ENCODE measurements around the gene POLR3A. TPM values are rescaled to one million over a fixed set of nuclear protein-coding genes. Genes with fewer than 3 reads are reported as not detected.

The POLR3A gene
- total RNA-seq, 1 donor: 11.9 TPM

DNA sequence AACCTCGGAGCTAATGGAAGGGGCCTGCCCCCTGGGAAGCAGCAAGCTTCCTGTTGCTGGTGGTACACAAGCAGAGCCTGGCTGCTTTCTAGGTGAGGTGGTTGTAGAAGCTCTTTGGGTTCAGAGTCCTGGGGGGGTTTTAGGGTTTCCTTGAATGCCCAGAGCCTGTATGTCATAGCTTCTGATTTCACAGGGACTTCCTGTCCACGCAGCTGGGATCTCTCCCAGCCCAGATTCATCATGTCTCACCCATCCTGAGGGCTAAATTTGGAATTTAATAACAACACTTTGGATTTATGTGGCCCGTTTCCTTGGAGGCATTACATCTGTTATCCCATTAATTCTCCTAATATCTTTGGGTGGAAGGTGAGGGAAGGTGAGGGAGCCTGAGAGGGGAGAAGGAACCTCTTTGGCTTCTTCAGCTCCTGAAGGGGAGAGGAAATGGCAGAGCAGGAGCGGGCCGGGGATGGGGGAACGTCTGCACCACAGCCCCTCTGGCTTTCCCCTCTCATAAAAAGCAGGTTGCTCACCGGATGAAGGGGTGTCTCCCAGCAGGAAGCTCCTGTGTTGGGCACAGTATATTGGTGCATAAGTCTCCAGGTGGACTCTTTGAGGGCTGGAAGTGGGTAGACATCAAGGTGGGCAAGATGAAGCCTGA lies 24.0 kb upstream of the POLR3A start:
- Histone ChIP-seq H3K27ac (ENCODE audit: low read depth, low read length) (peak overlapping the region; percentile 52), H2AFZ (ENCODE audit: low read length) (peak overlapping the region; percentile 2), H4K20me1 (ENCODE audit: insufficient read depth, low read length) (no peaks in the 10 kb centered on the region), H3K4me3 (ENCODE audit: insufficient read depth, low read length) (peak overlapping the region; percentile 8), H3K4me2 (ENCODE audit: insufficient read depth, low read length) (peak overlapping the region; percentile 44), H3K79me2 (ENCODE audit: insufficient read depth, low read length) (no peaks in the 10 kb centered on the region), H3K4me1 (ENCODE audit: insufficient read depth, low read length) (peaks cover 11% of the 10 kb centered on the region), H3K9me3 (ENCODE audit: low read depth, low read length) (no peaks in the 10 kb centered on the region), H3K27me3 (ENCODE audit: insufficient read depth, low read length) (no peaks in the 10 kb centered on the region), H3K36me3 (ENCODE audit: insufficient read depth, low read length) (no peaks in the 10 kb centered on the region)
- TF ChIP-seq CTCF (IDR thresholded peaks at IDR 0.05; ENCODE audit: extremely low read depth, low read depth, low read length): no peak
- DNase-seq (ENCODE audit: insufficient read length, low spot score, missing footprints): peak; percentile 89

- Histone ChIP-seq H3K4me3 (ENCODE audit: insufficient read depth, low read length) (no peak overlapping the region), H4K20me1 (ENCODE audit: insufficient read depth, low read length) (no peaks in the 10 kb centered on the region), H3K27ac (ENCODE audit: low read depth, low read length) (no peak overlapping the region), H3K36me3 (ENCODE audit: insufficient read depth, low read length) (no peaks in the 10 kb centered on the region), H3K79me2 (ENCODE audit: insufficient read depth, low read length) (no peaks in the 10 kb centered on the region), H3K4me1 (ENCODE audit: insufficient read depth, low read length) (peaks cover 18% of the 10 kb centered on the region), H2AFZ (ENCODE audit: low read length) (no peak overlapping the region), H3K27me3 (ENCODE audit: insufficient read depth, low read length) (no peaks in the 10 kb centered on the region), H3K9me3 (ENCODE audit: low read depth, low read length) (no peaks in the 10 kb centered on the region), H3K4me2 (ENCODE audit: insufficient read depth, low read length) (no peak overlapping the region)
- DNase-seq (ENCODE audit: insufficient read length, low spot score, missing footprints): no peak
- no peak for TF ChIP-seq CTCF (IDR thresholded peaks at IDR 0.05; ENCODE audit: extremely low read depth, low read depth, low read length)
These were observed 20.5 kb upstream of the POLR3A start for GRCh38 chr10:78049851-78050250.

DNA sequence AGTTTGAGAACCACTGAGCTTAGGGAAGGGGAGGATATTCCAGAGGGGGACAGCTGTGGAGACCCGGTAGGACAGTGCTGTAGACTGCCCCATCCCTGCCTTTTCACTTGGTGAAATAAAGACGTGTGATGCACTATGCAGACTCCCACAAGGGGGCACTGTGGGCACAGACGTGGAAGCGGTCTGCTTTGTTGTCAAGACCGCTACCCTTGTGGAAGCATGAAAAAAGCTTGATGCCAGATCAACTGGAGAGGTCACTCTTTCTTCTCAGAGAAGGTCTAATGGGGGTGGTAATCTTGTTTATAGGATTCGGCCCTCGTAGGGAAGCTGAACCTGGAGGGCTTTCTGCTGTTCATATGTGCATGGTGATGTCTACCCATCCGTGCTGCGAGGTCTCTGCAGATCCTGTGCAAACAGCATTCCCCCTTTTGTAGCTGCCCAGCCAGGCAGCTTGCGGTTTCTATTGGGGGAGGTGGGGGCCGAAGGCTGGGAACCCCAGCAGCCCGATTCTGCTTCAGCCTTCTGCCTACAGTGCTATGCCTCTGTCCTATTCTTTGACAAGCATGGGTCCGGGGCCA lies 18.1 kb upstream of the POLR3A start:
- Histone ChIP-seq H3K36me3 (ENCODE audit: insufficient read depth, low read length) (peaks cover 4% of the 10 kb centered on the region), H2AFZ (ENCODE audit: low read length) (no peak overlapping the region), H3K79me2 (ENCODE audit: insufficient read depth, low read length) (no peaks in the 10 kb centered on the region), H3K27me3 (ENCODE audit: insufficient read depth, low read length) (no peaks in the 10 kb centered on the region), H4K20me1 (ENCODE audit: insufficient read depth, low read length) (peaks cover 13% of the 10 kb centered on the region), H3K9me3 (ENCODE audit: low read depth, low read length) (no peaks in the 10 kb centered on the region), H3K4me1 (ENCODE audit: insufficient read depth, low read length) (peaks cover 23% of the 10 kb centered on the region), H3K27ac (ENCODE audit: low read depth, low read length) (no peak overlapping the region), H3K4me2 (ENCODE audit: insufficient read depth, low read length) (peak overlapping the region; percentile 60), H3K4me3 (ENCODE audit: insufficient read depth, low read length) (no peak overlapping the region)
- TF ChIP-seq CTCF (IDR thresholded peaks at IDR 0.05; ENCODE audit: extremely low read depth, low read depth, low read length): peak; percentile 96
- peak; percentile 79 for DNase-seq (ENCODE audit: insufficient read length, low spot score, missing footprints)

- Histone ChIP-seq H3K9me3 (ENCODE audit: low read depth, low read length) (no peaks in the 10 kb centered on the region), H3K4me2 (ENCODE audit: insufficient read depth, low read length) (no peak overlapping the region), H4K20me1 (ENCODE audit: insufficient read depth, low read length) (peaks cover 18% of the 10 kb centered on the region), H3K4me1 (ENCODE audit: insufficient read depth, low read length) (peaks cover 23% of the 10 kb centered on the region), H2AFZ (ENCODE audit: low read length) (no peak overlapping the region), H3K4me3 (ENCODE audit: insufficient read depth, low read length) (no peak overlapping the region), H3K36me3 (ENCODE audit: insufficient read depth, low read length) (peaks cover 10% of the 10 kb centered on the region), H3K27ac (ENCODE audit: low read depth, low read length) (no peak overlapping the region), H3K27me3 (ENCODE audit: insufficient read depth, low read length) (no peaks in the 10 kb centered on the region), H3K79me2 (ENCODE audit: insufficient read depth, low read length) (no peaks in the 10 kb centered on the region)
- no peak for TF ChIP-seq CTCF (IDR thresholded peaks at IDR 0.05; ENCODE audit: extremely low read depth, low read depth, low read length)
- no peak for DNase-seq (ENCODE audit: insufficient read length, low spot score, missing footprints)
These were observed 17.5 kb upstream of the POLR3A start for GRCh38 chr10:78046711-78047269.

Data from osteoblast (primary cell).